Ishikawa (cell line): ENCODE results near the gene ZMIZ1.

Source experiments
- YY1 ChIP-seq: IDR thresholded peaks from 2 replicates; pipeline ENCODE4 v1.6.1; 2012; ENCODE audit warnings: low read depth
- TF ChIP-seq, protein P1 (sequence below): IDR thresholded peaks from 2 replicates; pipeline ENCODE4 v1.6.1; 2012; ENCODE audit warnings: low read depth, mild to moderate bottlenecking

- TF ChIP-seq YY1 = no peak
- TF ChIP-seq, protein P1, sequence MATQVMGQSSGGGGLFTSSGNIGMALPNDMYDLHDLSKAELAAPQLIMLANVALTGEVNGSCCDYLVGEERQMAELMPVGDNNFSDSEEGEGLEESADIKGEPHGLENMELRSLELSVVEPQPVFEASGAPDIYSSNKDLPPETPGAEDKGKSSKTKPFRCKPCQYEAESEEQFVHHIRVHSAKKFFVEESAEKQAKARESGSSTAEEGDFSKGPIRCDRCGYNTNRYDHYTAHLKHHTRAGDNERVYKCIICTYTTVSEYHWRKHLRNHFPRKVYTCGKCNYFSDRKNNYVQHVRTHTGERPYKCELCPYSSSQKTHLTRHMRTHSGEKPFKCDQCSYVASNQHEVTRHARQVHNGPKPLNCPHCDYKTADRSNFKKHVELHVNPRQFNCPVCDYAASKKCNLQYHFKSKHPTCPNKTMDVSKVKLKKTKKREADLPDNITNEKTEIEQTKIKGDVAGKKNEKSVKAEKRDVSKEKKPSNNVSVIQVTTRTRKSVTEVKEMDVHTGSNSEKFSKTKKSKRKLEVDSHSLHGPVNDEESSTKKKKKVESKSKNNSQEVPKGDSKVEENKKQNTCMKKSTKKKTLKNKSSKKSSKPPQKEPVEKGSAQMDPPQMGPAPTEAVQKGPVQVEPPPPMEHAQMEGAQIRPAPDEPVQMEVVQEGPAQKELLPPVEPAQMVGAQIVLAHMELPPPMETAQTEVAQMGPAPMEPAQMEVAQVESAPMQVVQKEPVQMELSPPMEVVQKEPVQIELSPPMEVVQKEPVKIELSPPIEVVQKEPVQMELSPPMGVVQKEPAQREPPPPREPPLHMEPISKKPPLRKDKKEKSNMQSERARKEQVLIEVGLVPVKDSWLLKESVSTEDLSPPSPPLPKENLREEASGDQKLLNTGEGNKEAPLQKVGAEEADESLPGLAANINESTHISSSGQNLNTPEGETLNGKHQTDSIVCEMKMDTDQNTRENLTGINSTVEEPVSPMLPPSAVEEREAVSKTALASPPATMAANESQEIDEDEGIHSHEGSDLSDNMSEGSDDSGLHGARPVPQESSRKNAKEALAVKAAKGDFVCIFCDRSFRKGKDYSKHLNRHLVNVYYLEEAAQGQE = no peak
Measured at GRCh38 chr10:79099898-79100448, 31.2 kb downstream of the ZMIZ1 start.
